GM10266 (cell line): ENCODE results near the gene SLC25A1.

Source experiments
- DNase-seq: peaks from one replicate; pipeline ENCODE4 v3.0.0; 2012; ENCODE audit errors: extremely low spot score
- TF ChIP-seq, protein P1 (sequence below): IDR thresholded peaks from 2 replicates; pipeline ENCODE4 v1.5.1; 2012; ENCODE audit warnings: mild to moderate bottlenecking, low read depth; ENCODE audit not compliant: control insufficient read depth, insufficient read depth; ENCODE audit errors: missing control alignments

The SLC25A1 gene

DNA sequence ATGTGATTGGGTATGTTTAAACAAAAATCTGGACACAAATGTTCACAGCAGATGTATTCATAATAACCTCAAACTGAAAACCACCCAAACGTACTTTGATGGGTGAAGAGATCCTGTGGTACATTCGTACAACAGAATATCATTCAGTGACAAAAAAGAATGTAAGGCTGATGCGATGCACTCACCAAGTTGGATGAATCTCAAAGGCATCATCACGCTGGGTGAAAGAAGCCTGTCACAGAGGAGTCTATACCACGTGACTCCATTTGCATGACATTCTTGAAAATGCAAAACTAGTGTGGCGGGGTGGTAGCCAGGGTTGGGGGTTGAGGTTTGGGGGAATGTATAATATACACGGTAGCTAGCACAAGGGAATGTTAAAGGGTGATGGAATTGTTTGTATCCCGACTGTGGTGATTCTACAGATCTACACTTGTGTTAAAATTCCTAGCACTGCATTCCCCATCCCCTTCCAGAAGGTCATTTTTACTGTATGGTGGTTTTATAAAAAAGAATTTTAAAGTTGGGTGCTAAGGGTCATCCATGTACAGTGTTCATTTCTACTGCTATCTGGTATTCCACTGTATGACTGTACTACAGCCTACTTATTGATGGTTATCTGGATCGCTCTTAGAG, 35.0 kb upstream of the SLC25A1 start:
- no peak for DNase-seq

DNA sequence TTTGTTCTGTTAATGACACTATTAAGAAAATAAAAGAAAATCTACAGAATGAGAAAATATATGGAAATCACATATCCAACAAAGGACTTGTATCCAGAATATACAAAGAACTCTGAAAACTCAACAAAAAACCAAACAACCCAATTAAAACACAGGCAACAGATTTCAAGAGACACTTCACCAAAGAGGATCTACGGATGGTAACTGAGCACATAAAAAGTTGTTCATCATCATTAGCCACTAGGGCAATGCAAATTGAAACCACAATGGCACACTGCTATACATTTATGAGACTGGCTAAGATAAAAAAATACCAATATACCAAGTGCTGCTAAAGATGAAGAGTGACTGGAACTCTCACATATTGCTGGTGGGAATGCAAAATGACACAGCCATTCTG, 34.5 kb upstream of the SLC25A1 start:
- DNase-seq = no peak
- TF ChIP-seq, protein P1, sequence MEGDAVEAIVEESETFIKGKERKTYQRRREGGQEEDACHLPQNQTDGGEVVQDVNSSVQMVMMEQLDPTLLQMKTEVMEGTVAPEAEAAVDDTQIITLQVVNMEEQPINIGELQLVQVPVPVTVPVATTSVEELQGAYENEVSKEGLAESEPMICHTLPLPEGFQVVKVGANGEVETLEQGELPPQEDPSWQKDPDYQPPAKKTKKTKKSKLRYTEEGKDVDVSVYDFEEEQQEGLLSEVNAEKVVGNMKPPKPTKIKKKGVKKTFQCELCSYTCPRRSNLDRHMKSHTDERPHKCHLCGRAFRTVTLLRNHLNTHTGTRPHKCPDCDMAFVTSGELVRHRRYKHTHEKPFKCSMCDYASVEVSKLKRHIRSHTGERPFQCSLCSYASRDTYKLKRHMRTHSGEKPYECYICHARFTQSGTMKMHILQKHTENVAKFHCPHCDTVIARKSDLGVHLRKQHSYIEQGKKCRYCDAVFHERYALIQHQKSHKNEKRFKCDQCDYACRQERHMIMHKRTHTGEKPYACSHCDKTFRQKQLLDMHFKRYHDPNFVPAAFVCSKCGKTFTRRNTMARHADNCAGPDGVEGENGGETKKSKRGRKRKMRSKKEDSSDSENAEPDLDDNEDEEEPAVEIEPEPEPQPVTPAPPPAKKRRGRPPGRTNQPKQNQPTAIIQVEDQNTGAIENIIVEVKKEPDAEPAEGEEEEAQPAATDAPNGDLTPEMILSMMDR = no peak

More for the DNA sequence above, 35.0 kb upstream of the SLC25A1 start:
- TF ChIP-seq, protein P1 = no peak

DNA sequence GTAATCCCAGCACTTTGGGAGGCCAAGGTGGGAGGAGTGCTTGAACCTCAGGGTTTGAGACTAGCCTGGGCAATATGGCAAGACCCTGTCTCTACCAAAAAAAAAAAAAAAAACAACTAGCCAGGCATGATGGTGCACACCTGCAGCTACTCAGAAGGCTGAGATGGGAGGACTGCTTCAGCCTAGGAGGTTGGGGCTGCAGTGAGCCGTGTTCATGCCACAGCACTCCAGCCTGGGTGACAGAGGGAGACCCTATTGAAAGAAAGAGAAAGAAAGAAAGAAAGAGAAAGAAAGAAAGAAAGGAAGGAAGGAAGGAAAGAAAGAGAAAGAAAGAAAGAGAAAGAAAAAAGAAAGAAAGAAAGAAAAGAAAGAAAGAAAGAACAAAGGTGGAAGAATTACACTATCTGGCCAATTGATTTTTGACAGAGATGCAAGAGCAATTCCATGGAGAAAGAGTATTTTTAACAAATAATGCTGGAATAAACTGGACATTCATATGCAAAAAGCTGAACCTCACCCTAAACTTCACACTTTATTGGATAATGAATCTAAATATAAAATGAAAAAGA, 33.9 kb upstream of the SLC25A1 start:
- TF ChIP-seq, protein P1 = no peak
- DNase-seq = no peak

DNA sequence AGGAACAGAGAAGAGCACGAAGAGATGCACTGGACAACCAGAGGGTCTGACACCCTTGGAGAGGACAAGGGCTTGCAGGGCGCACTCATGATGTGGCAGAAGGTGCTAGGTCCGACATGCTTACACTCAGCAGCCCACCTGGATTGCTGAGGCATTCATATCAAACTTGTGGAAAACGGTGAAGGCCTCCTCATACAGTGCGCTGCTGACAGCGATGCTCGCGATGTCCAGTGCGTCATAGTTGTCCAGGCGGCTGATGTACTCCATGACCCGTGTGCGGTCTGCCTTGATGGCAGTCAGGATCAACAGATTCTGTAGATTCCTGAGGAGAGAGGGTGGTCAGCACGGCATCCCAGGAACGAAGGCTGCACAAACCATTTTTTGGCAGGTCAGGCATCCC, 31.7 kb upstream of the SLC25A1 start:
- DNase-seq = no peak
- TF ChIP-seq, protein P1 = no peak

DNA sequence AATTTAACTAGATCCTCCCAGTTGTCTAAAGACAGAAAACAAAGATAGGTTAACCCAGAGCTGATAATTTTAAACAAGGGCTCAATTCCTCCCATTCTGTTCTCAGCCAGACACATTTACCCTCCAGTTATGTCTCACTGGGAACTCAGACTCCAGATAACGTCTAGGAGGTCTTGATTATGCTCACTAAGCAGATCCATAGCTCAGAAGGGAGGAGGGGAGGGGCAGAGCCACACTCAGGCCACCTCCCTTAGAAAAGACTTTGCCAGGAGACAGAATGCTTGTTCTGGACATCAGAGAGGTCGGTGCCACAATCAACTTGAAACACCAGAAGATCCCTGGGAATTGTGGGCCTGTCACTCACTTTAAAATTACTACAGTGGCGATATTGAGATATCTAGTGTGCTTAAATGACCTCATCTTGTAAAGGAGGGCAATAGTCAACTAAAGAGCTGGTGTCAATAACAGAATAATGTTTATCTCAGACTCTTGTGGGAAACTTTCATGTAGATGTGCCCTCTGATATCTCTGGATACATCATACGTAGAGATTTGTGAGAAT, 29.8 kb upstream of the SLC25A1 start:
- no peak for DNase-seq
- TF ChIP-seq, protein P1 = no peak

DNA sequence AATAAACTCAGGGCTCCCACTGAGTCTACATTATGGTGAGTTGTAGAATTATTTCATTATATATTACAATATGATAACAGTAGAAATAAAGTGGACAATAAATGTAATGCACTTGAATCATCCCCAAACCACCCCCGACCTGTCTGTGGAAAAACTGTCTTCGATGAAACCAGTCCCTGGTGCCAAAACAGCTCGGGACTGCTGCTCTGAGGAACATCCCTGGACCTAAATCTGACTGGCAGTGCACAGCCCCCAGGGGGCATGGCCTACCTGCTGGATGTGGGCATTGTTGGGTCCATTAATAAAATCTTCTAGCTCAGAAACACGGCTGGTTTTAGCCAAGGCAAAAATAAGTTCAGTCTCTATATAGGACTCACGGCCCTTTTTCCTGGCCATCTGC, 29.3 kb upstream of the SLC25A1 start:
- TF ChIP-seq, protein P1 = no peak

DNA sequence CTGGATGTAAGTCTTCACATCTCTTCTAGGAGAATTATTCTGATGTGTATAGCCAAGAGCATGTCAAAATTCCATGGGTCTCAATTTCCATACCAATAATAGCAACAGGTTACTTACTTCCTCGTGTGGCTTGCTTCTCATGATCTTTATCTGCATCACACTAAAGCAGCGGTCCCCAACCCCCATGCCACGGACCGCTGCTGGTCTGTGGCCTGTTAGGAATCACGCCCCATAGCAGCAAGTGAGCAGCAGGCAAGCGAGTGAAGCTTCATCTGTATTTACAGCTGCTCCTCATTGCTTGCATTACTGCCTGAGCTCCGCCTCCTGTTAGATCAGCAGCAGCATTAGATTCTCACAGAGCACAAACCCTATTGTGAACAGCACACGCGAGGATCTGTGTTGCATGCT, 28.9 kb upstream of the SLC25A1 start:
- TF ChIP-seq, protein P1 = no peak
- no peak for DNase-seq

More for the DNA sequence above, 29.3 kb upstream of the SLC25A1 start:
- DNase-seq = no peak
